Measurements from ENCODE around the gene SECTM1.

Gene SECTM1

GRCh38 chr17:82327289-82327688, 6.3 kb downstream of the SECTM1 start:
- no peak for DNase-seq

GRCh38 chr17:82325286-82326180, 8.0 kb downstream of the SECTM1 start:
- DNase-seq, result no peak

- DNase-seq, result no peak
Measured at GRCh38 chr17:82324566-82325285, 8.8 kb downstream of the SECTM1 start.

- no peak for DNase-seq
Measured at GRCh38 chr17:82323514-82324234, 9.9 kb downstream of the SECTM1 start.

GRCh38 chr17:82322526-82323453, 10.8 kb downstream of the SECTM1 start:
- DNase-seq, result no peak

- no peak for DNase-seq
Measured at GRCh38 chr17:82321947-82322466, 11.6 kb downstream of the SECTM1 start.

- peak; percentile 41 for DNase-seq
Measured at GRCh38 chr17:82320956-82321927, 12.3 kb downstream of the SECTM1 start.

- no peak for DNase-seq
Measured at GRCh38 chr17:82320140-82320840, 13.3 kb downstream of the SECTM1 start.

GRCh38 chr17:82319619-82320062, 13.9 kb downstream of the SECTM1 start:
- no peak for DNase-seq

- DNase-seq, result no peak
Measured at GRCh38 chr17:82318772-82319606, 14.6 kb downstream of the SECTM1 start.

- no peak for DNase-seq
Measured at GRCh38 chr17:82318169-82318498, 15.4 kb downstream of the SECTM1 start.

- DNase-seq, result no peak
Measured at GRCh38 chr17:82317394-82318168, 16.0 kb downstream of the SECTM1 start, which contains the start of gene CD7. Gene CD7 (minus strand): TSS chr17:82317608. CDS start chr17:82317495, 113 bp downstream.

GRCh38 chr17:82316651-82317393, 16.7 kb downstream of the SECTM1 start:
- no peak for DNase-seq

GRCh38 chr17:82315703-82316358, 17.7 kb downstream of the SECTM1 start:
- no peak for DNase-seq

GRCh38 chr17:82314727-82315605, 18.6 kb downstream of the SECTM1 start:
- no peak for DNase-seq
